HepG2 (cell line): ENCODE results near the gene PCSK2. TPM values are rescaled to one million over a fixed set of nuclear protein-coding genes. Genes with fewer than 3 reads are reported as not detected.

ENCODE experiments used
- ATAC-seq: fragments of 200-7000 bp; cut with Tn5 transposase; 3 replicates; pipeline ENCODE4 v1.9.1; 2020; ENCODE audit warnings: mild to moderate bottlenecking, moderate library complexity
- BruUV-seq: library from RNA; stranded (reverse); fragments of 400-500 nt; replicated peaks from 2 replicates; lab custom pipeline; 2021; lab: Mats Ljungman, UMichigan
- CTCF ChIA-PET: fragments of 300-600 bp; formaldehyde crosslinking; extraction: SDS; loops from one replicate; lab custom pipeline; 2021; ENCODE audit warnings: low total read pairs, inconsistent platforms, low intra/inter-chr PET ratio; lab: Yijun Ruan, JAX
- POLR2A ChIA-PET: fragments of 350-600 bp; sonication (Branson Sonifier 250); formaldehyde crosslinking; loops from one replicate; lab custom pipeline; 2020; ENCODE audit warnings: antibody characterized with exemption, inconsistent platforms; lab: Yijun Ruan, JAX
- DNase-seq: peaks from one replicate; pipeline ENCODE4 v3.0.0-alpha.2; 2015; ENCODE audit warnings: low spot score
- FAIRE-seq: peaks from 3 replicates; lab custom pipeline; 2011; peaks lifted over from hg19 to GRCh38; lab: Jason Lieb, UNC
- H2AFZ ChIP-seq: one replicate; pipeline ENCODE4 v1.6.1; 2011; ENCODE audit warnings: low read length, inconsistent platforms
- H3K27ac ChIP-seq: fragments of 300-600 bp; 3 replicates; pipeline ENCODE4 v1.8.0; 2011; ENCODE audit warnings: mixed run types, mild to moderate bottlenecking, mixed read lengths, low read length, inconsistent platforms; ENCODE audit not compliant: insufficient read depth; ENCODE audit errors: extremely low read length
- H3K27me3 ChIP-seq, 2 experiments: fragments of 200-600 bp in 1 of 2; 2 replicates in 1 of 2; 3 replicates in 1 of 2; pipeline versions ENCODE4 v1.6.0 to v1.8.0; 2011; ENCODE audit warnings: low read length in 2 of 2, mild to moderate bottlenecking in 2 of 2, moderate library complexity in 2 of 2, inconsistent platforms in 1 of 2; ENCODE audit not compliant: insufficient read depth in 2 of 2, control insufficient read depth in 1 of 2
- H3K36me3 ChIP-seq, 2 experiments: fragments of 200-600 bp in 1 of 2; replicated peaks in 1 of 2; 2 replicates in 1 of 2; 3 replicates in 1 of 2; pipeline versions ENCODE4 v1.5.1 to v1.8.0; 2011; ENCODE audit warnings: low read length in 2 of 2, inconsistent platforms in 1 of 2; ENCODE audit not compliant: insufficient read depth in 2 of 2, control insufficient read depth in 1 of 2
- H3K4me1 ChIP-seq: 2 replicates; pipeline ENCODE4 v1.5.1; 2012; ENCODE audit warnings: low read length, inconsistent platforms; ENCODE audit not compliant: insufficient read depth
- H3K4me2 ChIP-seq: 2 replicates; pipeline ENCODE4 v1.6.0; 2011; ENCODE audit warnings: low read depth, low read length, inconsistent platforms
- H3K4me3 ChIP-seq, 3 experiments: fragments of 200-600 bp in 1 of 3; sonication (generic), shearing (Covaris generic) in 1 of 3; replicated peaks in 1 of 3; 2 replicates each; pipeline ENCODE4 v1.5.1; 2011 to 2016; ENCODE audit warnings: low read length in 3 of 3, inconsistent platforms in 2 of 3, low read depth in 2 of 3, mild to moderate bottlenecking in 2 of 3, control low read depth in 1 of 3, mixed read lengths in 1 of 3; ENCODE audit not compliant: insufficient read depth in 1 of 3
- H3K79me2 ChIP-seq: one replicate; pipeline ENCODE4 v1.6.1; 2011; ENCODE audit warnings: low read length, inconsistent platforms; ENCODE audit not compliant: insufficient read depth
- H3K9ac ChIP-seq: 2 replicates; pipeline ENCODE4 v1.6.0; 2011; ENCODE audit warnings: mild to moderate bottlenecking, low read depth, low read length, inconsistent platforms; ENCODE audit not compliant: insufficient read depth
- H3K9me3 ChIP-seq: 2 replicates; pipeline ENCODE4 v1.5.1; 2012; ENCODE audit warnings: mild to moderate bottlenecking, low read length
- H4K20me1 ChIP-seq: 2 replicates; pipeline ENCODE4 v1.6.0; 2011; ENCODE audit warnings: inconsistent platforms, mild to moderate bottlenecking, low read length, moderate library complexity; ENCODE audit not compliant: insufficient read depth
- ELF3 ChIP-seq: IDR thresholded peaks from 2 replicates; pipeline ENCODE4 v1.6.1; 2016; ENCODE audit warnings: missing genetic modification reagents, missing compliant biosample characterization
- GLI4 ChIP-seq: sonication (generic); formaldehyde crosslinking; IDR thresholded peaks from 2 replicates; pipeline ENCODE4 v1.5.1; 2020; ENCODE audit warnings: missing genetic modification reagents, mild to moderate bottlenecking, moderate library complexity, borderline replicate concordance
- HCFC1 ChIP-seq: fragments of 150-350 bp; IDR thresholded peaks from 2 replicates; pipeline ENCODE4 v1.6.1; 2014; ENCODE audit warnings: low read depth, low read length
- HNRNPH1 ChIP-seq: fragments of 200-400 bp; formaldehyde crosslinking; optimal IDR thresholded peaks from 2 replicates; pipeline ENCODE3; 2017; ENCODE audit warnings: mild to moderate bottlenecking, low read depth, low read length
- KLF12 ChIP-seq: sonication (generic); formaldehyde crosslinking; IDR thresholded peaks from 2 replicates; pipeline ENCODE4 v1.4.0; 2020; ENCODE audit warnings: missing genetic modification reagents, borderline replicate concordance
- MED13 ChIP-seq: sonication (generic); formaldehyde crosslinking; IDR thresholded peaks from 2 replicates; pipeline ENCODE4 v1.5.0; 2020; ENCODE audit warnings: missing genetic modification reagents
- MXI1 ChIP-seq: IDR thresholded peaks from 3 replicates; pipeline ENCODE4 v1.6.1; 2012; ENCODE audit warnings: low read depth, low read length, inconsistent platforms, borderline replicate concordance
- PRDM4 ChIP-seq: sonication (generic); formaldehyde crosslinking; IDR thresholded peaks from 2 replicates; pipeline ENCODE4 v1.9.0; 2021; ENCODE audit warnings: missing genetic modification reagents, borderline replicate concordance
- REST ChIP-seq, 2 experiments: IDR thresholded peaks; 2 replicates each; pipeline ENCODE4 v1.6.1; 2011 to 2012; ENCODE audit warnings: low read length in 2 of 2, borderline replicate concordance in 1 of 2, low read depth in 1 of 2, mild to moderate bottlenecking in 1 of 2, moderate library complexity in 1 of 2
- THAP11 ChIP-seq: IDR thresholded peaks from 2 replicates; pipeline ENCODE4 v1.6.1; 2016; ENCODE audit warnings: missing biosample characterization, missing genetic modification reagents
- YEATS2 ChIP-seq: sonication (generic); formaldehyde crosslinking; IDR thresholded peaks from 2 replicates; pipeline ENCODE4 v1.4.0; 2020; ENCODE audit warnings: missing genetic modification reagents, borderline replicate concordance
- ZBTB20 ChIP-seq: sonication (generic); formaldehyde crosslinking; IDR thresholded peaks from 2 replicates; pipeline ENCODE4 v1.8.1; 2023; ENCODE audit warnings: missing genetic modification reagents, low read depth, mild to moderate bottlenecking, borderline replicate concordance
- ZFP62 ChIP-seq: sonication (generic); formaldehyde crosslinking; IDR thresholded peaks from 2 replicates; pipeline ENCODE4 v1.4.0; 2020; ENCODE audit warnings: missing genetic modification reagents
- ZNF234 ChIP-seq: sonication (generic); formaldehyde crosslinking; conservative IDR thresholded peaks from 2 replicates; pipeline ENCODE4 v1.5.1; 2020; ENCODE audit warnings: mild to moderate bottlenecking, missing genetic modification reagents
- ZNF619 ChIP-seq: sonication (generic); formaldehyde crosslinking; IDR thresholded peaks from 2 replicates; pipeline ENCODE4 v1.4.0; 2020; ENCODE audit warnings: mild to moderate bottlenecking, missing genetic modification reagents
- ZNF740 ChIP-seq: sonication (generic); formaldehyde crosslinking; IDR thresholded peaks from 2 replicates; pipeline ENCODE4 v1.4.0; 2020; ENCODE audit warnings: missing genetic modification reagents
- ZNF770 ChIP-seq: sonication (generic); formaldehyde crosslinking; IDR thresholded peaks from 2 replicates; pipeline ENCODE4 v1.5.0; 2020; ENCODE audit warnings: mild to moderate bottlenecking, missing genetic modification reagents
- in situ Hi-C: cut with HindIII; loops from 2 replicates; pipeline ENCODE4 v1.10.0; 2017; ENCODE audit warnings: low pct_unique_long_range_greater_than_20kb; ENCODE audit not compliant: extremely low pct_ligation_motif_present
- intact Hi-C: fragments of 100-400 bp; cut with micrococcal nuclease; formaldehyde crosslinking; loops from one replicate; pipeline ENCODE4 v1.10.0; 2022; ENCODE audit not compliant: unreplicated experiment
- polyA plus RNA-seq, 8 experiments: library from polyadenylated mRNA; depleted of rRNA in 3 of 8; stranded (reverse) in 7 of 8; unstranded in 1 of 8; fragments of >200 nt; fragmentation: Illumina TruSeq in 4 of 8; extraction: Trizol in 4 of 8; gene quantifications; 2 replicates each; pipeline versions ENCODE4 v1.2.1 to v1.2.3, GENCODE V29; 2011 to 2016; ENCODE audit warnings: low read depth in 4 of 8, missing spikeins in 1 of 8, mixed read lengths in 1 of 8; ENCODE audit not compliant: insufficient read depth in 1 of 8
- total RNA-seq, 5 experiments: library from RNA; depleted of rRNA; stranded (reverse); fragments of >200 nt; fragmentation: Illumina TruSeq; extraction: Trizol; gene quantifications; 2 replicates each; pipeline ENCODE4 v1.2.3, GENCODE V29; 2016; ENCODE audit warnings: low read depth in 1 of 5

The PCSK2 gene
- total and polyA plus RNA-seq, 2 of the 13 experiments (the other 11 are each of a cell fraction or from before 2014, with no cell fraction given), result not detected

GRCh38 chr20:17529586-17529985, 302.7 kb downstream of the PCSK2 start:
- Histone ChIP-seq H3K79me2 (no peaks in the 10 kb centered on the region), H3K27me3 (peaks cover 0 to 14% of the 10 kb centered on the region in 2 experiments; a peak in 2 of 5 replicates), H2AFZ (no peak overlapping the region), H3K27ac (no peak overlapping the region), H3K9me3 (no peaks in the 10 kb centered on the region), H3K36me3 (no peaks in the 10 kb centered on the region), H3K4me2 (no peak overlapping the region), H3K9ac (no peak overlapping the region), H3K4me1 (peaks cover 27% of the 10 kb centered on the region), H4K20me1 (no peaks in the 10 kb centered on the region; the same call in 1 of the 2 replicates), H3K4me3 (no peak overlapping the region)
- DNase-seq (no peak), ATAC-seq (no peak), FAIRE-seq (no peak)
- in situ Hi-C loops, result no loop called here
- POLR2A ChIA-PET, result no interaction called here
- intact Hi-C loops, result no loop called here
- no TSS peak for BruUV-seq
- CTCF ChIA-PET, result no interaction called here
- TF ChIP-seq HCFC1 (no peak), ZNF770 (CRISPR knock-in tag) (no peak), MED13 (CRISPR knock-in tag) (no peak), THAP11 (CRISPR knock-in tag) (no peak), ELF3 (CRISPR knock-in tag) (no peak), GLI4 (CRISPR knock-in tag) (no peak), ZNF740 (CRISPR knock-in tag) (no peak), ZFP62 (CRISPR knock-in tag) (no peak), PRDM4 (CRISPR knock-in tag) (no peak), MXI1 (no peak), KLF12 (CRISPR knock-in tag) (no peak), YEATS2 (CRISPR knock-in tag) (no peak), HNRNPH1 (no peak), ZNF619 (CRISPR knock-in tag) (no peak), ZBTB20 (CRISPR knock-in tag) (no peak), ZNF234 (no peak), REST (IDR thresholded peaks at IDR 0.05; ENCODE audit: borderline replicate concordance in 1 of 2, low read depth in 1 of 2, low read length in 2 of 2) (no peak)
